NB4 (cell line): ENCODE data around the gene CCDC18.

Source experiments
- MAX ChIP-seq: IDR thresholded peaks from 2 replicates; pipeline ENCODE4 v1.6.1; 2011; ENCODE audit warnings: low read depth, low read length
- MYC ChIP-seq: IDR thresholded peaks from 2 replicates; pipeline ENCODE4 v1.6.1; 2011; ENCODE audit warnings: low read depth, low read length
- POLR2A ChIP-seq: IDR thresholded peaks from 2 replicates; pipeline ENCODE4 v1.6.1; 2011; ENCODE audit warnings: mild to moderate bottlenecking; ENCODE audit not compliant: insufficient read length; ENCODE audit errors: extremely low read depth
- TF ChIP-seq, protein P1 (sequence below): IDR thresholded peaks from one replicate; pipeline ENCODE4 v1.5.1; 2012; ENCODE audit warnings: low read depth, low read length

GRCh38 chr1:93239863-93240262 is 59.3 kb downstream of the CCDC18 start:
- TF ChIP-seq MAX (no peak), POLR2A (no peak), MYC (no peak)
- TF ChIP-seq, protein P1, sequence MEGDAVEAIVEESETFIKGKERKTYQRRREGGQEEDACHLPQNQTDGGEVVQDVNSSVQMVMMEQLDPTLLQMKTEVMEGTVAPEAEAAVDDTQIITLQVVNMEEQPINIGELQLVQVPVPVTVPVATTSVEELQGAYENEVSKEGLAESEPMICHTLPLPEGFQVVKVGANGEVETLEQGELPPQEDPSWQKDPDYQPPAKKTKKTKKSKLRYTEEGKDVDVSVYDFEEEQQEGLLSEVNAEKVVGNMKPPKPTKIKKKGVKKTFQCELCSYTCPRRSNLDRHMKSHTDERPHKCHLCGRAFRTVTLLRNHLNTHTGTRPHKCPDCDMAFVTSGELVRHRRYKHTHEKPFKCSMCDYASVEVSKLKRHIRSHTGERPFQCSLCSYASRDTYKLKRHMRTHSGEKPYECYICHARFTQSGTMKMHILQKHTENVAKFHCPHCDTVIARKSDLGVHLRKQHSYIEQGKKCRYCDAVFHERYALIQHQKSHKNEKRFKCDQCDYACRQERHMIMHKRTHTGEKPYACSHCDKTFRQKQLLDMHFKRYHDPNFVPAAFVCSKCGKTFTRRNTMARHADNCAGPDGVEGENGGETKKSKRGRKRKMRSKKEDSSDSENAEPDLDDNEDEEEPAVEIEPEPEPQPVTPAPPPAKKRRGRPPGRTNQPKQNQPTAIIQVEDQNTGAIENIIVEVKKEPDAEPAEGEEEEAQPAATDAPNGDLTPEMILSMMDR: no peak
